ENCODE data around the gene MYDGF. TPM values are rescaled to one million over a fixed set of nuclear protein-coding genes. Genes with fewer than 3 reads are reported as not detected.

Gene MYDGF
- total and polyA plus RNA-seq, 2 donors = 41.9 to 53.5 TPM

DNA sequence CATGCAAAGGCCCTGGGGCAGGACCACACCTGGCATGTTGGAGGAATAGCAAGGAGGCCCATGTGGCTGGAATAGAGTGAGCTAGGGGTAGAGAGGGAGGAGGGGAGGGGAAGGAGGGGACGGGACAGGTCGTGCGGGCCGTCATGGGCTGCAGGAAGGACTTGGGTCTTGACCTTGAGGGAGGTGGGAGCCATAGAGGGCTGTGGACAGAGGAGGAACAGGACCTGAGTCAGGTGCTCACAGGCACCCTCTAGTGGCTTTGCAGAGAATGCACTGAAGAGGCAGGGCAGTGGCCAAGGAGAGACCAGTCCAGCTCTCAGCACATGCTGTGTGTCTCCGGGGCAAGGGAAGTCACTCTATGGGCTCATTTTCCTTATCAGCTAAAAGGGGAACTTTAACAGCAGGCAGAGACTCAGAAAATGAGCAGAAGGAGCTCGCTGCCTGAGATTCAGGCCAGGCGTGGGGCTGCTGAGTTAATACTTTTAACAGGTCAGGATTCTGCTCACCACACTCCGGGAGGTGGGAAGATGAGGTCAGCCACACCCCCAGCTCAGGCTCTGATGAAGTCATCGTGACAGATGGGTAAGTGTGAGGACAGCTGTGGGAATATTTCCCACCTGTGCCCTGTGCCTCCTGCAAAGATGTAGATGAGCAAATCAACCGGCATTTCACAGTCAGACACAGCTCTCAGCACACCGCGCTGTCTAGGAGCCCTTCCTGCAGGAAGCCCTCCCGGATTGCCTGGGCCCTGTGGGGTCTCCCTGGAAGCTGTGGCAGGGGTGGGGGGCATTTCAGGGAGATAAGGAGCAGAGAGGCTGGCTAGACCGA lies 36.8 kb downstream of the MYDGF start:
- H3K27me3 ChIP-seq (ENCODE audit: control insufficient read depth in 2 of 2, insufficient read depth in 1 of 2, low read length in 1 of 2) = peaks cover 2 to 26% of the 10 kb centered on the region in 2 donors
- peak in 2 of 9 donors; percentile 38 to 39 for DNase-seq (ENCODE audit: low read depth in 6 of 9, low spot score in 9 of 9)
- H3K4me3 ChIP-seq (ENCODE audit: low read length in 2 of 2) = no peak overlapping the region
- no peaks in the 10 kb centered on the region for H3K9me3 ChIP-seq (ENCODE audit: control insufficient read depth in 2 of 2, insufficient read depth in 1 of 2, low read length in 1 of 2)
- H3K36me3 ChIP-seq (ENCODE audit: control insufficient read depth in 2 of 2, insufficient read depth in 2 of 2, low read length in 1 of 2) = no peaks in the 10 kb centered on the region
- 48% methylated on average over 14 of the region's 14 CpGs for WGBS
- no peak overlapping the region for H3K27ac ChIP-seq (ENCODE audit: low read depth in 1 of 2, low read length in 1 of 2)
- peaks cover 5 to 24% of the 10 kb centered on the region in 2 donors for H3K4me1 ChIP-seq (ENCODE audit: control insufficient read depth in 2 of 2, insufficient read depth in 2 of 2, low read length in 2 of 2)

DNA sequence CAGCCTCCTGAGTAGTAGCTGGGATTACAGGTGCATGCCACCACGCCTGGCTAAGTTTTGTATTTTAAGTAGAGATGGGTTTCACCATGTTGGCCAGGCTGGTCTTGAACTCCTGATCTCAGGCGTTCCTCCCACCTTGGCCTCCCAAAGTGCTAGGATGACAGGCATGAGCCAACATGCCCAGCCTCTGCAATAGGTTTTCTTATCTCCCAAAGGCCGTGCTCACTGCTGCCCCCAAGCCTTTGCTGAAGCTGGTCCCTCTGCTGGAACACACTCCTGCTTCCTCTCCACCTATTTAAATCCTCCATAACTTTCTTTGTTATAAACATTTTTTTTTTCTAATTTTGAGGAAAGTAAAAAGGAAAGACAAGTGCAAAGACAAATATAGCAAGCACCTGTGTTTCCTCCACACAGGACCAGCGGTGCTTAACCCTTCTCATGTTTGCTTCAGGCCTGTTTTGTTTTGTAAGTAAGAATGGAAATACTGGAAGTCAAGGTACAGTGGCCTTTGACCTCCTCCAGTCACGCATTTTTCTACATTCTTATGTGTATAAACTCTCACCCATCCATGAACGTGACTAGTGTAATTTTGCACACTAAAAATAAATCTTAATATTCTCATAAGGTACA lies 45.3 kb downstream of the MYDGF start:
- peaks cover 2 to 5% of the 10 kb centered on the region in 2 donors for H3K27me3 ChIP-seq (ENCODE audit: control insufficient read depth in 2 of 2, insufficient read depth in 1 of 2, low read length in 1 of 2)
- WGBS = 69% methylated on average over 6 of the region's 6 CpGs
- H3K4me3 ChIP-seq (ENCODE audit: low read length in 2 of 2) = no peak overlapping the region
- peaks cover 0 to 5% of the 10 kb centered on the region in 2 donors for H3K9me3 ChIP-seq (ENCODE audit: control insufficient read depth in 2 of 2, insufficient read depth in 1 of 2, low read length in 1 of 2)
- no peaks in the 10 kb centered on the region for H3K36me3 ChIP-seq (ENCODE audit: control insufficient read depth in 2 of 2, insufficient read depth in 2 of 2, low read length in 1 of 2)
- H3K4me1 ChIP-seq (ENCODE audit: control insufficient read depth in 2 of 2, insufficient read depth in 2 of 2, low read length in 2 of 2) = no peaks in the 10 kb centered on the region
- H3K27ac ChIP-seq (ENCODE audit: low read depth in 1 of 2, low read length in 1 of 2) = no peak overlapping the region
- DNase-seq (ENCODE audit: low read depth in 6 of 9, low spot score in 9 of 9) = no peak

DNA sequence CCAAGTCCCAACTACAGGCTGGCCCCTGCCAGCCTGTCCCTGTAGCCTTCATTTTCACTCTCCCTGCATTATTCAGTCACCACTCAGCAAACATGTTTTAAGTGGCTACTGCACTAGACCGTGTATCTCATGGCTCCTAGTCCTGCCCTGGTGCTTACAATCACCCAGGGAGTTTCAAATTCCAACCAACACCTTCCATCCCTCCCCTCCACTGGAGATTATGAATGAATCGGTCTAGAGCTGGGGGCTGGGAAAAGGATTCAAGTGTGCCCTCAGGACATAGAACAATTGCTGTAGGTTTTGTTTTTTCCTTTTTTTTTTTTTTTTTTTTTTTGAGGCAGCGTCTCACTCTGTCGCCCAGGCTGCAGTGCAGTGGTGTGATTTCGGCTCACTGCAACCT lies 45.8 kb downstream of the MYDGF start:
- WGBS = 95% methylated on average over 5 of the region's 5 CpGs
- H3K27me3 ChIP-seq (ENCODE audit: control insufficient read depth in 2 of 2, insufficient read depth in 1 of 2, low read length in 1 of 2) = peaks cover 2 to 8% of the 10 kb centered on the region in 2 donors
- DNase-seq (ENCODE audit: low read depth in 6 of 9, low spot score in 9 of 9) = no peak

DNA sequence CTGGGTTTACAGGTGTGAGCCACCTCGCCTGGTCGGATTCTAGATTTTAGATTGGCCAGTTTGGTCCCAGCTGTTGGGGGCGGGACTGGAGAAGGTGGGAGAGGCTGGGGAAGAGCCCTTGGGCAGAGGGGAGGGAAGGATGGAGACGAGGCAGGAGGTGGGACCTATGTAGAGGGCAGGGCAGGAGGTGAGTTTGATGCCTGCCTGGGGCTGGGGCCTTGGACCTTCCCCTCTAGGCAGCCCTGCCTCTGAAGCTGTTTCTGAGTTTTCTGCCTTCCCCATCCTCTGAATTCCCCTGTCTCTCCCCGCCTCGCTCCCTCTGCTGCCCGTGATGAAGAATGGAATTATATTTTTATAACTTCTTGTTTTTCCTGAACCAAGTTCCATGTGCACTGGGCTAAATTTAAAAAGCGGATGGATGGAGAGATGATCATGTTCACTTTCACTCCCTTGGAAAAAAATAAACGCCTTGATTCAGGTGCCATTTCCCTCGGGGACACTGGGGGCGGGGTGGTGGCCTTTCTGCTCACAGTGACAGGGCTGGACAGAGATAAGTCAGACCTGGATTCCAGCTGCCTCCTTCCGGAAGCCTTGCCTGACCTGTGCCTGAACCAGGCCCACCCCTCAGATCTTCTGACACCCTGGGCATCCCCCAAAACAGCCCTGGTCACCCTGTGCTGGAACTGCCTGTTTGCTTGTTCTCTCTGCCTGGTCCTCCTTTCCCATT lies 47.3 kb downstream of the MYDGF start:
- no peak for DNase-seq (ENCODE audit: low read depth in 6 of 9, low spot score in 9 of 9)
- Histone ChIP-seq H3K4me1 (ENCODE audit: control insufficient read depth in 2 of 2, insufficient read depth in 2 of 2, low read length in 2 of 2) (no peaks in the 10 kb centered on the region), H3K27me3 (ENCODE audit: control insufficient read depth in 2 of 2, insufficient read depth in 1 of 2, low read length in 1 of 2) (peaks cover 2 to 8% of the 10 kb centered on the region in 2 donors), H3K4me3 (ENCODE audit: low read length in 2 of 2) (no peak overlapping the region), H3K27ac (ENCODE audit: low read depth in 1 of 2, low read length in 1 of 2) (no peak overlapping the region), H3K36me3 (ENCODE audit: control insufficient read depth in 2 of 2, insufficient read depth in 2 of 2, low read length in 1 of 2) (no peaks in the 10 kb centered on the region), H3K9me3 (ENCODE audit: control insufficient read depth in 2 of 2, insufficient read depth in 1 of 2, low read length in 1 of 2) (peaks cover 0 to 2% of the 10 kb centered on the region in 2 donors)
- WGBS = 74% methylated on average over 12 of the region's 12 CpGs

More for the DNA sequence above, 45.8 kb downstream of the MYDGF start:
- Histone ChIP-seq H3K4me1 (ENCODE audit: control insufficient read depth in 2 of 2, insufficient read depth in 2 of 2, low read length in 2 of 2) (no peaks in the 10 kb centered on the region), H3K27ac (ENCODE audit: low read depth in 1 of 2, low read length in 1 of 2) (no peak overlapping the region), H3K4me3 (ENCODE audit: low read length in 2 of 2) (no peak overlapping the region), H3K9me3 (ENCODE audit: control insufficient read depth in 2 of 2, insufficient read depth in 1 of 2, low read length in 1 of 2) (peaks cover 0 to 5% of the 10 kb centered on the region in 2 donors), H3K36me3 (ENCODE audit: control insufficient read depth in 2 of 2, insufficient read depth in 2 of 2, low read length in 1 of 2) (no peaks in the 10 kb centered on the region)

DNA sequence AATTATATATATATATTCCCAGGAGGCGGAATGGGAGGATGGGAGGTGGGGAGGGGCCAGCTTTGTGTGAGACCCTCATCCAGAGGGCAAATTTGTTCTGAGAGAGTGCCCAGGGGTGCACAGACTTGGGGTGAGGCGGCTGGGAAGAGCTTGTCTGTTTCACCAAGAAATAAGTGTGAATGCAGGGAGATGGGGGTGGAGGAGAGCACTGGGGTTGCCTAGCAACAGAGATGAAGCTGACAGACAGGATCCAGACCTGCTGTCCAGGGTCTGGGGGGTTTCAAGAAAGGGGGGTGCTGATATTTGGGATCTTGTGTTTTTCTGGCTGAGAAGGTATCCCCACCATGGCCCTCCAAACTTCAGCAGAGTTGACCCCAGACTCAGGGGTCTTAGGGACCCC lies 49.5 kb downstream of the MYDGF start:
- no peaks in the 10 kb centered on the region for H3K9me3 ChIP-seq (ENCODE audit: control insufficient read depth in 2 of 2, insufficient read depth in 1 of 2, low read length in 1 of 2)
- H3K4me1 ChIP-seq (ENCODE audit: control insufficient read depth in 2 of 2, insufficient read depth in 2 of 2, low read length in 2 of 2) = no peaks in the 10 kb centered on the region
- 88% methylated on average over 2 of the region's 2 CpGs for WGBS
- H3K27me3 ChIP-seq (ENCODE audit: control insufficient read depth in 2 of 2, insufficient read depth in 1 of 2, low read length in 1 of 2) = peaks cover 2 to 14% of the 10 kb centered on the region in 2 donors
- no peak overlapping the region for H3K4me3 ChIP-seq (ENCODE audit: low read length in 2 of 2)
- no peak for DNase-seq (ENCODE audit: low read depth in 6 of 9, low spot score in 9 of 9)
- no peak overlapping the region for H3K27ac ChIP-seq (ENCODE audit: low read depth in 1 of 2, low read length in 1 of 2)
- H3K36me3 ChIP-seq (ENCODE audit: control insufficient read depth in 2 of 2, insufficient read depth in 2 of 2, low read length in 1 of 2) = no peaks in the 10 kb centered on the region

DNA sequence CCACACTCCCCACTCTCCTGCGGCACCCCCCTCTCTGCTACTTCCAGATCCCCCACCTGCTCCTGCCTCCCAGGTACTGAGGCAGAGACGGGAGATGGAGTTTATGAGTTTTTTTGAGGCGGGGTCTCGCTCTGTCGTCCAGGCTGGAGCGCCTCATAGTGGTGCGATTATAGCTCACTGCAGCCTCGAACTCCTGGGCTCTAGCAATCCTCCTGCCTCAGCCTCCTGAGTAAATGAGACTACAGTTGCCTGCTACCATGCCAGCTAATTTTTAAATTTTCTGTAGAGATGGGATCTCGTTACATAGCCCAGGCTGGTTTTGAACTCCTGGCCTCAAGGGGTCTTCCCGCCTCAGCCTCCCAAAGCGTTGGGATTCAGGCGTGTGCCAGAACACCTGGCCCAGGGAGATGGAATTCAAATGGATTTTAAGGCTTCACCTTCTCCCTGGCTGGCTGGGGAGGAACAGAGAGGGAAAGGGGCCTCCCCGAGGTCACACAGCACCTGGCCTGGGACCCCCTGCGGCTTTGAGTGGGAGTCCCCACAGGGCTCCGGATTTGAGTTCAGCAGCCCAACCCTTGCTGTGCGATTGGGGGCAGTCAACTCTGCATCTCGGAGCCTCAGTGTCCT lies 50.4 kb downstream of the MYDGF start:
- no peak for DNase-seq (ENCODE audit: low read depth in 6 of 9, low spot score in 9 of 9)

DNA sequence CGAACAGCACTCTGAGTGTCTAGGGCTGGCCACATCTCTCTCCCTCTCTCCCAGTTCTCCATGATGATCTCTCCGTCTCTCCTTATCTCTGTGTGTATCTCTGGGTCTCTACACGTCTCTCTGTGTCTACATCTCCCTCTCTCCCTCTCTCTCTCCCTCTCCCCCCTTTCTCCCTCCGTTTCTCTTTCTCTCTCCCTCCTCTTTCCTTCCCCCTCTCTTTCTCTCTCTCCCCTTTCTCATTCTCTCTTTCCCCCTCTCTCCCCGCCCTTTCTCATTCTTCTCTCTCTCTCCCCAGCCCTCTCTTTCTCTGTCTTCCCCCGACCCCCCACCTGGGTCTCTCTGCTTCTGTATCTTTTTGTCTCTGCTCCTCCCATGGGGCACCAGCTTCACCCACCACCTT lies 52.1 kb downstream of the MYDGF start:
- no peak for DNase-seq (ENCODE audit: low read depth in 6 of 9, low spot score in 9 of 9)
- peaks cover 2 to 14% of the 10 kb centered on the region in 2 donors for H3K27me3 ChIP-seq (ENCODE audit: control insufficient read depth in 2 of 2, insufficient read depth in 1 of 2, low read length in 1 of 2)
- H3K27ac ChIP-seq (ENCODE audit: low read depth in 1 of 2, low read length in 1 of 2) = no peak overlapping the region
- no peak overlapping the region for H3K4me3 ChIP-seq (ENCODE audit: low read length in 2 of 2)
- H3K9me3 ChIP-seq (ENCODE audit: control insufficient read depth in 2 of 2, insufficient read depth in 1 of 2, low read length in 1 of 2) = no peaks in the 10 kb centered on the region
- no peaks in the 10 kb centered on the region for H3K36me3 ChIP-seq (ENCODE audit: control insufficient read depth in 2 of 2, insufficient read depth in 2 of 2, low read length in 1 of 2)
- no peaks in the 10 kb centered on the region for H3K4me1 ChIP-seq (ENCODE audit: control insufficient read depth in 2 of 2, insufficient read depth in 2 of 2, low read length in 2 of 2)
- 58% methylated on average over 6 of the region's 6 CpGs for WGBS

More for the DNA sequence above, 50.4 kb downstream of the MYDGF start:
- Histone ChIP-seq H3K27ac (ENCODE audit: low read depth in 1 of 2, low read length in 1 of 2) (no peak overlapping the region), H3K27me3 (ENCODE audit: control insufficient read depth in 2 of 2, insufficient read depth in 1 of 2, low read length in 1 of 2) (peaks cover 2 to 14% of the 10 kb centered on the region in 2 donors), H3K36me3 (ENCODE audit: control insufficient read depth in 2 of 2, insufficient read depth in 2 of 2, low read length in 1 of 2) (no peaks in the 10 kb centered on the region), H3K9me3 (ENCODE audit: control insufficient read depth in 2 of 2, insufficient read depth in 1 of 2, low read length in 1 of 2) (no peaks in the 10 kb centered on the region), H3K4me1 (ENCODE audit: control insufficient read depth in 2 of 2, insufficient read depth in 2 of 2, low read length in 2 of 2) (no peaks in the 10 kb centered on the region), H3K4me3 (ENCODE audit: low read length in 2 of 2) (no peak overlapping the region)
- 83% methylated on average over 17 of the region's 17 CpGs for WGBS

DNA sequence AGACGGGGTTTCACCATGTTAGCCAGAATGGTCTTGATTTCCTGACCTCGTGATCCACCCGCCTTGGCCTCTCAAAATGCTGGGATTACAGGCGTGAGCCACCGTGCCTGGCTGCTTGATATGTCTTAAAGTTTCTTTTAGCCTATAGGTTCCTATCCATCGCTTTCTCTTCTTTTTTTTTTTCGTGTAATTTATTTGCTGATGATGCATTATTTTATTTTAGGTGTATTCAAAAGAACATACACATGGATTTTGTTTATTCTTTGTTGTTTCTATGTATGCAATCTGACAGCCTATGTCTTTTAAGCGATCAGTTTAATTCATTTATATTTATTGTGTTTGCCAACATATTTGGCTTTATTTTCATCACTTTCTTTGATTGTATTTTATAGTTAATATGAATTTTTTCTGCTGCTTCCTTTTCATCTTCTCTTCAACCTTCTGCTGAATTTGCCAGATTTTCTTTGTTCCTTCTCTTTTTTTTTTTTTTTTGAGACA lies 56.8 kb downstream of the MYDGF start:
- DNase-seq (ENCODE audit: low read depth in 6 of 9, low spot score in 9 of 9) = no peak
- no peak overlapping the region for H3K4me3 ChIP-seq (ENCODE audit: low read length in 2 of 2)
- H3K4me1 ChIP-seq (ENCODE audit: control insufficient read depth in 2 of 2, insufficient read depth in 2 of 2, low read length in 2 of 2) = peaks cover 0 to 3% of the 10 kb centered on the region in 2 donors
- 98% methylated on average over 8 of the region's 8 CpGs for WGBS
- no peaks in the 10 kb centered on the region for H3K36me3 ChIP-seq (ENCODE audit: control insufficient read depth in 2 of 2, insufficient read depth in 2 of 2, low read length in 1 of 2)
- H3K27me3 ChIP-seq (ENCODE audit: control insufficient read depth in 2 of 2, insufficient read depth in 1 of 2, low read length in 1 of 2) = peaks cover 0 to 22% of the 10 kb centered on the region in 2 donors
- no peaks in the 10 kb centered on the region for H3K9me3 ChIP-seq (ENCODE audit: control insufficient read depth in 2 of 2, insufficient read depth in 1 of 2, low read length in 1 of 2)
- H3K27ac ChIP-seq (ENCODE audit: low read depth in 1 of 2, low read length in 1 of 2) = no peak overlapping the region

Measured in thymus (tissue), 11 donors.